ENCODE data around the gene PLCL2. TPM values are rescaled to one million over a fixed set of nuclear protein-coding genes. Genes with fewer than 3 reads are reported as not detected.

Gene PLCL2
- total and polyA plus RNA-seq, 10 of the 15 experiments (the other 5 are each of a cell fraction or from before 2014, with no cell fraction given): 7.5 to 37.3 (median 21.7) TPM

GRCh38 chr3:16913264-16913580 lies 28.5 kb downstream of the PLCL2 start:
- TF ChIP-seq NFIC (IDR thresholded peaks at IDR 0.05; ENCODE audit: low read depth, low read length): 0 out of 2 replicates have a peak, but pooled peaks have one; percentile 1
- peak; percentile 50 for TF ChIP-seq MTA2 (IDR thresholded peaks at IDR 0.05; ENCODE audit: low read depth)
- TF ChIP-seq BHLHE40 (IDR thresholded peaks at IDR 0.05; ENCODE audit: borderline replicate concordance in 1 of 2, low read depth in 2 of 2, low read length in 1 of 2): 0 out of 4 replicates have a peak, but pooled peaks of 1 of the 2 experiments have one; percentile 27
- TF ChIP-seq IKZF2 (IDR thresholded peaks at IDR 0.05): peak in 1 of 2 experiments; percentile 7; a peak in 1 of 4 replicates
- TF ChIP-seq CBX5 (IDR thresholded peaks at IDR 0.05; ENCODE audit: low read depth): no peak
- TF ChIP-seq RUNX3 (IDR thresholded peaks at IDR 0.05; ENCODE audit: low read length): peak; percentile 73; the same call in 1 of the 2 replicates
- peak; percentile 45 for TF ChIP-seq JUNB (IDR thresholded peaks at IDR 0.05)
- no peak for TF ChIP-seq ZBTB4 (CRISPR knock-in tag; IDR thresholded peaks at IDR 0.05)
- no peak for TF ChIP-seq SMAD1 (IDR thresholded peaks at IDR 0.05; ENCODE audit: low read depth, partially characterized antibody)
- H3K79me2 ChIP-seq (ENCODE audit: control insufficient read depth, insufficient read depth, low read length): peaks cover 96% of the 10 kb centered on the region
- no peak for FAIRE-seq
- H2AFZ ChIP-seq (ENCODE audit: control insufficient read depth, low read depth, low read length): peak overlapping the region; percentile 46
- H3K36me3 ChIP-seq (ENCODE audit: control insufficient read depth in 2 of 2, insufficient read depth in 2 of 2, low read length in 1 of 2): no peaks in the 10 kb centered on the region
- H3K4me3 ChIP-seq: peak overlapping the region; percentile 27
- H3K4me2 ChIP-seq (ENCODE audit: control insufficient read depth, insufficient read depth): peak overlapping the region; percentile 95
- no TSS peak for BruUV-seq (replicated peaks)
- no peaks in the 10 kb centered on the region for H3K9me3 ChIP-seq (replicated peaks; ENCODE audit: control insufficient read depth, insufficient read depth, low read length)
- DNase-seq (ENCODE audit: low read depth, low spot score): no peak
- POLR2A ChIA-PET: interaction anchor here (1.0 to 1.4 kb wide), 2 partner anchors 15 to 28 kb away, joined by 3 read pairs; no protein-coding TSS in a partner anchor
- in situ Hi-C loops (cut with MboI): loop anchor here (25.0 kb wide), 1 partner anchor 1551 kb away; no protein-coding TSS in a partner anchor
- no peaks in the 10 kb centered on the region for H3K27me3 ChIP-seq (replicated peaks in 1 of 2; ENCODE audit: control insufficient read depth in 2 of 2, insufficient read depth in 2 of 2, low read length in 1 of 2)
- intact Hi-C loops (cut with micrococcal nuclease; ENCODE audit: unreplicated experiment): loop anchor here (5.0 kb wide), 1 partner anchor 94 kb away; no protein-coding TSS in a partner anchor
- H4K20me1 ChIP-seq (ENCODE audit: control insufficient read depth, insufficient read depth): no peaks in the 10 kb centered on the region
- peak overlapping the region; percentile 70 for H3K9ac ChIP-seq (ENCODE audit: control insufficient read depth, insufficient read depth, low read length)
- H3K27ac ChIP-seq (ENCODE audit: control insufficient read depth, insufficient read depth): peak overlapping the region; percentile 99
- RAD21 ChIA-PET (ENCODE audit: unreplicated experiment): interaction anchor here (0.8 to 1.6 kb wide), 2 partner anchors 8 to 9 kb away, joined by 3 read pairs; no protein-coding TSS in a partner anchor
- WGBS (ENCODE audit: insufficient coverage, insufficient replicate concordance, low lambda C conversion rate, missing lambda C conversion rate): 28% methylated on average over 2 of the region's 2 CpGs
- ATAC-seq: peak; percentile 52
- H3K4me1 ChIP-seq (ENCODE audit: control insufficient read depth, insufficient read depth, low read length): peaks cover 45% of the 10 kb centered on the region
- SMC1A ChIA-PET (ENCODE audit: uncharacterized antibody, unreplicated experiment): interaction anchor here (7.3 kb wide), 1 partner anchor 111 kb away, joined by 44 read pairs; no protein-coding TSS in a partner anchor
- CTCF ChIA-PET: interaction anchor here (0.7 kb wide), 1 partner anchor 19 kb away, joined by 3 read pairs; no protein-coding TSS in a partner anchor

Data from GM12878 (cell line).